Sigmoid colon (tissue), 7 donors: ENCODE measurements around the gene WDR88. TPM values are rescaled to one million over a fixed set of nuclear protein-coding genes. Genes with fewer than 3 reads are reported as not detected.

ENCODE experiments used
- DNase-seq: peaks from one replicate; pipeline ENCODE4 v3.0.0-alpha.2; 2019
- H3K27ac ChIP-seq, 4 donors: fragments of 200-600 bp; sonication (generic); one replicate each; pipeline ENCODE4 v1.5.1; 2016 to 2019; ENCODE audit warnings: mild to moderate bottlenecking in 1 of 4
- H3K27me3 ChIP-seq, 3 donors: fragments of 200-600 bp; sonication (generic); one replicate each; pipeline ENCODE4 v1.5.1; 2019; ENCODE audit warnings: mild to moderate bottlenecking in 1 of 3
- H3K36me3 ChIP-seq, 4 donors: fragments of 200-600 bp; sonication (generic); one replicate each; pipeline ENCODE4 v1.5.1; 2016 to 2019
- H3K4me1 ChIP-seq, 4 donors: fragments of 200-600 bp; sonication (generic); one replicate each; pipeline ENCODE4 v1.5.1; 2017 to 2019
- H3K4me3 ChIP-seq, 4 donors: fragments of 200-600 bp; sonication (generic); one replicate each; pipeline ENCODE4 v1.5.1; 2017 to 2019; ENCODE audit warnings: mild to moderate bottlenecking in 2 of 4, moderate library complexity in 1 of 4
- H3K9me3 ChIP-seq, 4 donors: fragments of 200-600 bp in 3 of 4; sonication (generic) in 3 of 4; one replicate each; pipeline versions ENCODE4 v1.5.1 to v1.6.1; 2013 to 2019
- EP300 ChIP-seq, 4 donors: sonication (generic); formaldehyde crosslinking; IDR thresholded peaks; one replicate each; pipeline ENCODE4 v1.6.1; 2017; ENCODE audit warnings: antibody characterized with exemption in 4 of 4
- POLR2A ChIP-seq, 2 donors: fragments of 450-650 bp; IDR thresholded peaks; one replicate each; pipeline ENCODE4 v1.6.1; 2016; ENCODE audit warnings: antibody characterized with exemption in 2 of 2, mild to moderate bottlenecking in 2 of 2, moderate library complexity in 2 of 2
- POLR2AphosphoS5 ChIP-seq, 4 donors: sonication (generic); formaldehyde crosslinking; IDR thresholded peaks; one replicate each; pipeline ENCODE4 v1.6.1; 2017; ENCODE audit warnings: antibody characterized with exemption in 4 of 4
- WGBS, 2 donors: extraction: QIAGEN DNeasy Blood & Tissue Kit; methylation state at CpG; one replicate each; pipeline ENCODE4 v1.1.7; 2013; 5-methylcytosine and 5-hydroxymethylcytosine counted together
- intact Hi-C: fragments of 100-400 bp; cut with DNase I; formaldehyde crosslinking; loops from one replicate; pipeline ENCODE4 v1.15.1; 2023
- polyA plus RNA-seq, 3 donors: library from polyadenylated mRNA; stranded (reverse); fragments of 200-250 nt; gene quantifications; one replicate each; pipeline ENCODE4 v1.2.3, GENCODE V29; 2013
- total RNA-seq, 4 donors: library from RNA; depleted of rRNA; stranded (reverse); fragments of >200 nt; gene quantifications; one replicate each; pipeline ENCODE4 v1.1.0, GENCODE V29; 2016
- TF ChIP-seq, protein P1 (sequence below), 4 experiments: fragments of 450-650 bp in 3 of 4; fragments of 200-600 bp in 1 of 4; IDR thresholded peaks; one replicate each; pipeline ENCODE4 v1.5.1; 2016 to 2019; ENCODE audit warnings: antibody characterized with exemption in 4 of 4, mild to moderate bottlenecking in 3 of 4, moderate library complexity in 2 of 4
- donor health status: healthy with polysubstance abuse.
- donor health status: Bipolar disorder and iron deficiency.
- donor health status: healthy.

The WDR88 gene
- total and polyA plus RNA-seq, 7 donors, result not detected

DNA sequence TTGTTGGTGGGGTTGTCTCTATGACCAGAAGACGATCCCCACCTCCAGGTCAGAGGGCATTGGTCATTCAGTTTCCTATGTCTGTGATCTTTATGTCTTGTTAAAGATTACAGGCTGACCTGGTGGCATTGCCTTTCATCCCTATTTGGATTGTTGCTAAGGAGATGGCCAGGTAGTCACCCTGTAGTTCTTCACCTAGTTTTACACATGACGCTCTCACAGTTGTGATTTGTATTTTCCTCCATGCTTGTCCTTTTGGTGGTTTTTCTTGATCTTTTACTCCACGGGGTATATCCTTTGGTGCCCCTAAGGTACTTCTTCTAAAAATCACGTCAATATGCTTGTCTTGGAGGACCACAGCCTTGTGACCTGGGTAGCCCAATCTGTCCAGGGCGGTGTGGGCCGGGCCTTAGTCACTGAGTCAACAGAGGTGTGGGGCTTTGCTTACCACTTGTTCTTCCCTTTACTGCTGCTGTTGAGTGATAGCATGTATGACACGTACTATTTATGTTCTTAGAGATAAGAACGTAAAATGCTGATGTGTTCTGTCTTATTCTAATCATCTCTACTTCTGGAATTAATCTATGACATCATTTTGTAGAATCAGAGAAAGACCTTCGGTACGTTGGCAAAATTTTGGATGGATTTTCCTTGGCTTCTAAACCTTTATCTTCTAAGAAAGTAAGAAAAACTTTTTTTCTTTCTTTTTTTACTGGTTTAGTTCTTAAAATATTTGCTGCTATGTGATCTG, 30.8 kb upstream of the WDR88 start:
- intact Hi-C loops, result no loop called here
- no peak overlapping the region for H3K27ac ChIP-seq
- H3K4me1 ChIP-seq, result no peaks in the 10 kb centered on the region
- no peak overlapping the region for H3K4me3 ChIP-seq
- no peaks in the 10 kb centered on the region for H3K27me3 ChIP-seq
- H3K36me3 ChIP-seq, result peaks cover 13 to 88% (median 44%) of the 10 kb centered on the region in 4 donors
- WGBS, 2 donors, result 25 to 81% methylated on average over 10 of the region's 10 CpGs
- DNase-seq, result no peak
- TF ChIP-seq POLR2AphosphoS5 (IDR thresholded peaks at IDR 0.05) (no peak), POLR2A (IDR thresholded peaks at IDR 0.05) (no peak), EP300 (IDR thresholded peaks at IDR 0.05) (no peak)
- TF ChIP-seq, protein P1, sequence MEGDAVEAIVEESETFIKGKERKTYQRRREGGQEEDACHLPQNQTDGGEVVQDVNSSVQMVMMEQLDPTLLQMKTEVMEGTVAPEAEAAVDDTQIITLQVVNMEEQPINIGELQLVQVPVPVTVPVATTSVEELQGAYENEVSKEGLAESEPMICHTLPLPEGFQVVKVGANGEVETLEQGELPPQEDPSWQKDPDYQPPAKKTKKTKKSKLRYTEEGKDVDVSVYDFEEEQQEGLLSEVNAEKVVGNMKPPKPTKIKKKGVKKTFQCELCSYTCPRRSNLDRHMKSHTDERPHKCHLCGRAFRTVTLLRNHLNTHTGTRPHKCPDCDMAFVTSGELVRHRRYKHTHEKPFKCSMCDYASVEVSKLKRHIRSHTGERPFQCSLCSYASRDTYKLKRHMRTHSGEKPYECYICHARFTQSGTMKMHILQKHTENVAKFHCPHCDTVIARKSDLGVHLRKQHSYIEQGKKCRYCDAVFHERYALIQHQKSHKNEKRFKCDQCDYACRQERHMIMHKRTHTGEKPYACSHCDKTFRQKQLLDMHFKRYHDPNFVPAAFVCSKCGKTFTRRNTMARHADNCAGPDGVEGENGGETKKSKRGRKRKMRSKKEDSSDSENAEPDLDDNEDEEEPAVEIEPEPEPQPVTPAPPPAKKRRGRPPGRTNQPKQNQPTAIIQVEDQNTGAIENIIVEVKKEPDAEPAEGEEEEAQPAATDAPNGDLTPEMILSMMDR (IDR thresholded peaks at IDR 0.05), result no peak
- no peaks in the 10 kb centered on the region for H3K9me3 ChIP-seq

- Histone ChIP-seq H3K27ac (no peak overlapping the region), H3K36me3 (peaks cover 4 to 88% (median 44%) of the 10 kb centered on the region in 4 donors), H3K4me1 (no peaks in the 10 kb centered on the region), H3K27me3 (no peaks in the 10 kb centered on the region), H3K9me3 (no peaks in the 10 kb centered on the region), H3K4me3 (no peak overlapping the region)
- no peak for TF ChIP-seq EP300 (IDR thresholded peaks at IDR 0.05)
- TF ChIP-seq POLR2AphosphoS5 (IDR thresholded peaks at IDR 0.05), result no peak
- TF ChIP-seq POLR2A (IDR thresholded peaks at IDR 0.05), result no peak
- TF ChIP-seq, protein P1 (IDR thresholded peaks at IDR 0.05), result no peak
- no peak for DNase-seq
- intact Hi-C loops, result no loop called here
- 95 to 97% methylated on average over 6 of the region's 6 CpGs for WGBS, 2 donors
These were observed 29.0 kb upstream of the WDR88 start for GRCh38 chr19:33102893-33103292.

DNA sequence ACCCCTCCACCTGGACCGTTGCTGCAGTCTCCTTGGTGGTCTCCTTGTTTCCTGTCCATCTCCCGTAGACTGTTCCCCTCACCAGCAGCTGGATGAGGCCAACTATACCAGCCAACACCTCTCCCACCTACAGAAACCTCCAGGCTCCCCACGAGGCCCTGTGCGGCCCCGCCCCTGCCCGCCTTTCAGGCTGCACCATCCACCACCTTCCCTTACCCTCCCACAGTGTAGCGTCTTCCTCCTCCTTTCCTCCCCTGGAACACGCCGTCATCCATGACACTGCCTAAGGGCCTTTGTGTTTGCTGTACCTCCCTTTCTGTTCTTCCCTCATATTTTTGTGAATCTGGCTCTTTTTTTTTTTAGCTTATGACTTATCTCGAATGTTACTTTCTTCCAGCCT, 23.8 kb upstream of the WDR88 start:
- no peak for DNase-seq
- intact Hi-C loops, result no loop called here
- Histone ChIP-seq H3K4me1 (no peaks in the 10 kb centered on the region), H3K9me3 (no peaks in the 10 kb centered on the region), H3K27ac (no peak overlapping the region), H3K36me3 (peaks cover 0 to 88% (median 57%) of the 10 kb centered on the region in 4 donors), H3K4me3 (no peak overlapping the region), H3K27me3 (no peaks in the 10 kb centered on the region)
- no peak for TF ChIP-seq POLR2AphosphoS5 (IDR thresholded peaks at IDR 0.05)
- no peak for TF ChIP-seq EP300 (IDR thresholded peaks at IDR 0.05)
- no peak for TF ChIP-seq POLR2A (IDR thresholded peaks at IDR 0.05)
- TF ChIP-seq, protein P1 (IDR thresholded peaks at IDR 0.05), result no peak
- WGBS, 2 donors, result 90 to 93% methylated on average over 10 of the region's 10 CpGs

DNA sequence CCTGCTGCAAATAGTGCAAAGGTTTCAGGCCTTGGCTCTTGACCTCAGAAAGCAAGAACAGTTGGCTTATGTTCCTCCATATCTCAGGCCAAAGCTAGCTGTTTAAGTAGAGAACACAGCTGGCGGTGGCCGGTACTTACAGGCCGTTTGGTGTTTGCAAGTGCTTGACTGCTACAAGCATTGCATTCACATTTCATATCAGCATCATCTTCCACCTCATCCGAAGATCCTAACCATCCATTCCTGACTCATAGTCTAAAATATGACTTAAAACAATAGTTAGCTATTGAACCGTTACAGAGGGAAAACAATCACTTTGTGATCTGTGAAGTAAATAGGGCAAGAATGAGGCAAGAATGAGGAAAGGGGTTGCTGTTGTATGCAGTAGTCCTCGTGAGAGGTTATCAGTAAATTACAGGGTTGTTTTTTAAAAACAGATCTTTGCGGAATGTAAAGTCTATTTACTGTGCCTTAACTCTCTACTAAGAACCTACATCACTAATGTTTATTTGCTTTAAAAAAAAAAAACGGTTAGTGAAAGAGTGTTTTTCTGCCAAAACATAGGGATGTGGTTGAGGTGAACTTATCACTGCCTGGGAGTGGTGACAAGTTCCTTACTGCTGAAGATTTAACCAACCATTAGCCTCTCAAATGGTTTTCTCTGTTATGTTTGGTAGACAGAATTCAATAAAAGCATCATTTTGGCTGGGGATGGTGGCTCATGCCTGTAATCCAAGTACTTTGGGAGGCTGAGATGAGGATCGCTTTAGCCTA, 21.6 kb upstream of the WDR88 start:
- no peak overlapping the region for H3K27ac ChIP-seq
- H3K4me3 ChIP-seq, result no peak overlapping the region
- TF ChIP-seq EP300 (IDR thresholded peaks at IDR 0.05) (no peak), POLR2A (IDR thresholded peaks at IDR 0.05) (no peak), POLR2AphosphoS5 (IDR thresholded peaks at IDR 0.05) (no peak)
- TF ChIP-seq, protein P1 (IDR thresholded peaks at IDR 0.05), result no peak
- H3K9me3 ChIP-seq, result no peaks in the 10 kb centered on the region
- DNase-seq, result no peak
- no peaks in the 10 kb centered on the region for H3K4me1 ChIP-seq
- no peaks in the 10 kb centered on the region for H3K27me3 ChIP-seq
- 85 to 92% methylated on average over 9 of the region's 9 CpGs for WGBS, 2 donors
- H3K36me3 ChIP-seq, result peaks cover 4 to 90% (median 58%) of the 10 kb centered on the region in 4 donors
- intact Hi-C loops, result no loop called here
